DMS153 (cell line): ENCODE measurements around the gene SLC4A2.

Experiments used
- DNase-seq: peaks from one replicate; lab custom pipeline; 2025; lab: John Stamatoyannopoulos, UW

SLC4A2 gene

DNA sequence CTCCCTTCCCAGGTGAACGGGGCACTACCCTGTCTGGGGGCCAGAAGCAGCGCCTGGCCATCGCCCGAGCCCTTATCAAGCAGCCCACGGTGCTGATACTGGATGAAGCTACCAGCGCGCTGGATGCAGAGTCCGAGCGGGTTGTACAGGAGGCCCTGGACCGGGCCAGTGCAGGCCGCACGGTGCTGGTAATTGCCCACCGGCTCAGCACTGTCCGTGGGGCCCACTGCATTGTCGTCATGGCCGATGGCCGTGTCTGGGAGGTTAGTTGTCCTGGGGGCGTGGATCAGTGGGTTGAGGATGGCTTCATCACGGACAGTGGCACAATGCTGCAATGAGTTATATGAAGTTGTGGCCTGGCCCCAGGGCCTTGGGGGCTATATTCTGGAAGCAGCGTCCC, 15.4 kb upstream of the SLC4A2 start:
- DNase-seq = no peak

DNA sequence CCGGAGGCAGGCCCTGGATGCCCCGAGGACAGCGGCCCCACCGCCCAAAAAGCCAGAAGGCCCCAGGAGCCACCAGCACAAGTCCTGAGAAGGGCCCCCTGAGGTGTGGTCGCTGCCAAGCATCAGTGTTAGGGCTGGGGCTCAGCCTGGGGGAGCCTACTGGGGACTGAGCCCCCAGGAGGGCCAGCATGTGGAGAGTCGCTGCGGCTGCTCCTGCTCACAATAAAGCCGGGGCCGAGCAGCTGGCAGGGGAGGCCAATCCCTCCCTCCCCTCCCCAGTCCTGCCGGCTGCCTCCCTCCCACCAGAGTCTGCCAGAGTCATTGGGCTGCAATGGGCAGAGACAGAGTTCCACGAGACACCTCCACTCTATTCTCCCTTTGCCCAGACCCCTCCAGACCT, 14.1 kb upstream of the SLC4A2 start:
- no peak for DNase-seq

DNA sequence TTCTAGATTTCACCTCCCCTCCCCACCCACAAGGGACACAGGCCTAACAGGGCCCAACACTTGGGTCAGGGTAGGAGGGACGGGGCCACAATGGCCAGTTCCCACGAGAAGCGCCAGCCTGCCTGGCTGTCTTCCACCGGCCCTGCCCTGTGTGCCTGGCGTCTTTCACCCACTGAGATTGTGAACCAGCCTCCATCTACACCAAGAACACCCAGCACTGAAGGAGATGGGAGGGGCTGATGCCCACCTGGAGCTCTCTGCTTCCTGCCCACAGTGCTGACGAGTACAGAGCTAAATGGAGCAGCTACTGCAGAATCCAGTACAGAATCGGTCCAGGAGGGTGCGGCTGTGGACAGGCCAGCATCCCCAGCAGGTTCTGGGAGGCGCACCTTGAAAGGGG, 13.4 kb upstream of the SLC4A2 start:
- DNase-seq = no peak

DNA sequence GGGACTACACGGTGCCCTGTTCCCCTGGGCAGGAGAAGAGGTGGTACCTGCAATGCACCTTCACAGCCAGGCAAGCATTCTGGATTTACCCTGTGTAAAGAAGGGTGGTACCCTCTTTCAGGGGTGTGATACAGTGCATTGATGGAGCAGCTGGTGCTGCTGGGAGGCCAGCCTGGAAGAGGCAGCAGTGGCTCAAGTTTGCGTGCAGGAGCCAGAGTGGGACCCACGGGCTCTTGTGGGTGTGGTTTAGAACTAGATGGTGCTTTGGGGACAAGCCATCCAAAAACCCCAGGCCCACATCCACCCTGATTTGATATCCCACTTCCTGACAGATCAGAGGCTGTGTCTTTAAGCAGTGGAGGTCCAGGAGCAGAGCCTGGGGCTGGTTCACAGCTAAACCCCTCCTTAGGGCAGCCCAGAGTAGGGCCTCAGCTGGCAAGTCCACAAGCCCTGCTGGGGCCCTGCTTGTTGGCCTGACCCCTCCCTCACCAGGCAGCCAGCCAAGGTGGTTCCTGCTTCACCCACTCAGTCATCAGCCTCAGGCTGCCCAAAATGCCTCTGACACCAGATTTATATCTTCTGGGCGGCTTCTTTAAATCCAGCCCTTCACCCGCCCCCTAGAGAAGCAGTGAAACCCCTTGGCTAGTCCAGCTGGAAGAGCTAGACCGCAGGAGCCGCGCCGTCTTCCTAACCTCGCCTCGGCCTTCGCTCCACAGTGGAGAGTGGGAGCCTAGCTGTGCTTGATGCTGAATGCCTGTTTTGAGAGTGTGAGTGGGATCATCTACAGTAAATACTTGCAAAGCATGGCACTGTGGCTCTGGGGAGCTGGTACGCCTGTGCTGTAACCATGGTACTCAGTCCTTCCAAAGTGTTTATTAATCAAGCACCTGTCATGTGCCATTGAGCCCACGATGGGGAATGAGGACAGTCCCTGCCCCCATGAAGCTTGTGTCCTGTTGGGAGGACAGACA, 12.5 kb upstream of the SLC4A2 start:
- DNase-seq = no peak

DNA sequence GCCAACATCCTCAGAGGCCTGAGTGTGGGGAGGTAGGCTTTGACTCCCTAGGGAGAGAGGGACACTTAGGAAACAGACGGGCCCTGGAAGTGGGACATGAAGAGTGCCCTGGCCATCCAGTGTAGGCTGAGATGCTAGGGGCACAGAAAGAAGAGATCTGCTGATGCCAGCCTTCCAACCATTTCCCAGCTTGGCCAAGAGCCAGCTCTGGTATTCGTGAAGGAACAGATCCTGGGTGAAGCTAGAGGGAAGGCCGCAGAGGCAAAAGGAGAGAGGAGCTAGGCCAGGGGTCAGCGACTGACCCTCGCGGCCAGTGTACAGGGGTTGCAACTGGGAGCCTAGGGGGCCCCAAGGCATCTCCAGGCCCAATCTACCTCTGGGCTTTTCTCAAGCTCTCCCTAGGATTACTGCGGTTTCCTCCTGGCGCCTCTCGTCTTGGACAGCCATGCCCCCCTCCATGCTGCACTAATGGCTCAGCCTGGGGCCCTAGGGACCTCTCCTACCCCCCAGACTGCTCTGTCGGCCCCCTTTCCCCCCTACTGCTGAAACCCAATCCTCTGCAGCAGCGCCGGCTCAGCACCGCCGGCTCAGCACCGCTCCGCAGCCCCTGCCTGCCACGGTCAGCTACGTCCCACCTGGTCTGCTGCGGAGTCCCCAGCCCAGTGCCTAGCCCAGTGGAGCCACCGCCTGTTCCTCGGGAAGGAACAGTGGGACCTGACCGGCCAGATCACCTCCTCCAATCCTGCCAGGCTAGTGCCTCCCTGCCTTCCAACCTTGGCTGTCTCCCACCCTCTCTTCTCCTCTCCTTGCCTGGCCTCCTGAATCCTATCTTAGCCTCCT, 11.2 kb upstream of the SLC4A2 start, which contains the start of gene ASIC3:
Gene ASIC3, plus strand, starts transcription at position 556 of the 840 bp plus-strand sequence. CDS start 355 bp downstream, outside the sequence.
- DNase-seq = no peak

DNA sequence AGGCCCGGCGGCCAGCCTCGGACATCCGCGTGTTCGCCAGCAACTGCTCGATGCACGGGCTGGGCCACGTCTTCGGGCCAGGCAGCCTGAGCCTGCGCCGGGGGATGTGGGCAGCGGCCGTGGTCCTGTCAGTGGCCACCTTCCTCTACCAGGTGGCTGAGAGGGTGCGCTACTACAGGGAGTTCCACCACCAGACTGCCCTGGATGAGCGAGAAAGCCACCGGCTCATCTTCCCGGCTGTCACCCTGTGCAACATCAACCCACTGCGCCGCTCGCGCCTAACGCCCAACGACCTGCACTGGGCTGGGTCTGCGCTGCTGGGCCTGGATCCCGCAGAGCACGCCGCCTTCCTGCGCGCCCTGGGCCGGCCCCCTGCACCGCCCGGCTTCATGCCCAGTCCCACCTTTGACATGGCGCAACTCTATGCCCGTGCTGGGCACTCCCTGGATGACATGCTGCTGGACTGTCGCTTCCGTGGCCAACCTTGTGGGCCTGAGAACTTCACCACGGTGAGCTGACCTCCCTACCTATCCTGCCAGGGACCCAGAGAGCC, 10.4 kb upstream of the SLC4A2 start:
- DNase-seq = no peak

DNA sequence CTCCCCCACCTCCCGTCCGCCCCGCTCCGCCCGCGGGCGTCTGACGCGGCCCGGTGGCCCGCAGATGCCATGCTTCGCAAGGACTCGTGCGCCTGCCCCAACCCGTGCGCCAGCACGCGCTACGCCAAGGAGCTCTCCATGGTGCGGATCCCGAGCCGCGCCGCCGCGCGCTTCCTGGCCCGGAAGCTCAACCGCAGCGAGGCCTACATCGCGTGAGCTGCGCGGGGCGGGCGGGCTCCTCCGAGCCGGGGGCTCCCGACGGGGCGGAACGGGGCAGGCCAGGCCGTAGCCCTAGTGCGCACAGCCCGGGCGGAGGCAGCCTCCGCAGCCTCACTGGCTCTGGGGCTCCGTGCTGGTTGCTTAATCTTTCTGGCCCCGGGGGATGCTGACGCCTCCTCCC, 8.3 kb upstream of the SLC4A2 start:
- no peak for DNase-seq

DNA sequence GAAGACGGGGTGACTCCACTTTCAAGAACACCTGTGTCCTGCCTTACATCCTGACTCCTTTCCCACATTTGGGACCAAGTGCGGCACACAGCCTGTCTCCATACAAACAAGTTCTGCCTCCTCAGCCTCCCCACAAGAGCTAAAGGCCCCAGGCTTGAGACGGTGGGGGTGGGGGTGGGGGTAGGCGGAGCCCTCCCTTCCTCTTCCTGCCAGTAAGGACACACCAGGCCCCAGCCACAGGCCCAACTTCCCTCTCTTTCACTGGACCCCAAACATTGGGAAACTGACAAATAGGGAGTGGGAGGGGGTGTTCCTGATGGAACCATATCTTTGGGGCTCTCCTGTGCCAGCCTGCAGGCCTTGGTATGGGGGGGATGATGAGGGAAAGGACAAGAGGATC, 6.3 kb upstream of the SLC4A2 start:
- no peak for DNase-seq

DNA sequence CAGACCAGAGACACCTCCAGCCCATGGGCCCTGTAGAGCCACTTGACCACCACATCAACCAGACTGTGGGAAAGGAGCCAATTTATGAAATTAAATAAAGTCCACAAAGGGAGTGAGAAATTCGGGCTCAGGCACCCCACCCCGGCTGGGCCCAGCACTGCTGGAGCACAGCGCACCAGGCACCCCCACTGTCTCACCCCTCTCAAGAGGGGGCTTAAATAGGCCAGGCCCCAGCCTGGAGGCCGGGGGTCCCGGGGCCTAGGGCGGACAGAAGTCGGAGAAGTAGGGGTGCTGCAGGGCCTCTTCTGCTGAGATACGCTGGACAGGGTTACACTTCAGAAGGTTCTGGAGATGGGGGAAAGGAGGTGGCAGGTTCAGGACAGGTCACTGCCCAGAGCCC, 5.6 kb upstream of the SLC4A2 start:
- DNase-seq = no peak

DNA sequence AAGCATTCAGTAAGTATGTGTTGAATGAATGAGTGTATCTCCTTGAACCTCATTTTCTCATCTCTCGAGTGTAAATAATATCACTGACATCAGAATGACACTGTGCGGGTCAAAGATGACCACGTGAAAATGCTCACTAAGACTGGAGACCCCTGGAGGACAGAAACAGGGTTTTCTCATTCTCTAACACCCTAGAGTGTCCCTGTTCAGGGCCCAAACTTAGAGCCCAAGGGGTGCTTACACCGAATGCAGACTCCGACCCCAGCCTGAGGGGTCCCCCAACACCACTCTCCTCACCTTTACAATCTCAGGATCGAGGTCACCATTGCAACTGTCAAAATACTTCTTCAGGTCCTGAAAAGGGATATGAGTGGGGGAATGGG, 3.1 kb upstream of the SLC4A2 start:
- no peak for DNase-seq

DNA sequence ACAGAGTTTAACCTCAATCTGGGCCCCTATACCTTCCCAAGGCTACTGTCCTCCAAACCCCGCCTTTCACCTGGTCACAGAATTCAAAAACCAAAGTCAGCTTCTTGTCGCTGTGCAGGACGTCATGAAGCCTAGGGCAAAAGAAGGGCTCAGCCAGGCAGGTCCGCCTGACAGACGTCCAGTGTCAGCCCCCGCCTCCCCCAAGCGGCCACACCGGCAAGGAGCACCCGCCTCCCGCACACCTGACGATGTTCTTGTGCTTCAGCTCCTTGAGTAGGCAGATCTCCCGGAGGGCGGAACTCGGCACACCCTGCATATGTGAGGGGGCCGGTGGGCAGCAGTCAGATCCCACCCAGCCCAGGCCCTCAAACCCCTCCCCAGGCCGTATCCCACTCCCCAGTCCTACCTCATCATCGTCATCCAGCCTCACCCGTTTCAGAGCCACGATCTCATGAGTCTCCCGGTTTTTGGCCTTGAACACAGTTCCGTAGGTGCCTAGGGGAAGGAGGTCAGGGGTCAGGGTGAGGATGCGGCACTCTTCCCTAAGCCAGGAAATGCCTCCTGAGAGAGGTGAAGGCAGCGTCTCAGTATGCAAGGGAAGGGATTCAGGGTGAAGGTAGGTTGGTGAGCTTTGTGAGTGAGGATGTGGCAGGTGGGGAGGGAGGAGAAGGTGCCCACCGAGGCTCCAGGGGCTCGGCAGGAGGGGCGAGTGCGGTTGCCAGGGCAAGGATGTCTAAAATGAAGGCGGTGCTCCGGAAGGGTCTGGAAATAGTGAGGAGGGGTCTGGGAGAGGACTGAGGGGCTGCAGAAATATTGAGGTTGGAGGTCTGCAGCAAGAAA, 2.5 kb upstream of the SLC4A2 start:
- no peak for DNase-seq

DNA sequence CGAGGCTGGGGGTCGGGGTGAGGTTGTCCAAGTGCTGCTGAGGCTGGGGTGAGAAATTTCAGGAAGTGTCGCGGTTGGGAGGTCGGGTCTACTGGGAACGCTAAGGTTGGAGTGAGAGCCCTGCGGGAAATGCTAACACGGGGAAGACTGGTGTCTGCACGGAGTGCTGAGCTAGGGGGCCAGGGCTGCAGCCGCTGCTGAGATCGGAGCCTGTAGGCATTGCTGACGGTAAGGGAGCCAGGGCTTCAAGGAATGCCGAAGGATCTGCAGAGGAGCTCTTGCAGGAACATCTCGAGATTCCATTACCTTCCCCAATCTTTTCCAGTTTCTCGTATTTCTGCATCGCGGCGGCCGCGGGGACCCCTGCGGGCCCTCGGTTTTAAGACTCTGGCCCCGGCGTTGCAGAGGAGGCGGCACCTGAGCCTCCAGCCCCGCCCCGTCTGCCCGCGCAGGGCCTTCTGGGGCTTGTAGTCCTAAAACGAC, 1.8 kb upstream of the SLC4A2 start, which contains the start of gene CDK5:
Gene CDK5, minus strand, starts transcription at position 392 of the 483 bp plus-strand sequence. Its CDS starts 49 bp downstream, at position 343.
- no peak for DNase-seq

DNA sequence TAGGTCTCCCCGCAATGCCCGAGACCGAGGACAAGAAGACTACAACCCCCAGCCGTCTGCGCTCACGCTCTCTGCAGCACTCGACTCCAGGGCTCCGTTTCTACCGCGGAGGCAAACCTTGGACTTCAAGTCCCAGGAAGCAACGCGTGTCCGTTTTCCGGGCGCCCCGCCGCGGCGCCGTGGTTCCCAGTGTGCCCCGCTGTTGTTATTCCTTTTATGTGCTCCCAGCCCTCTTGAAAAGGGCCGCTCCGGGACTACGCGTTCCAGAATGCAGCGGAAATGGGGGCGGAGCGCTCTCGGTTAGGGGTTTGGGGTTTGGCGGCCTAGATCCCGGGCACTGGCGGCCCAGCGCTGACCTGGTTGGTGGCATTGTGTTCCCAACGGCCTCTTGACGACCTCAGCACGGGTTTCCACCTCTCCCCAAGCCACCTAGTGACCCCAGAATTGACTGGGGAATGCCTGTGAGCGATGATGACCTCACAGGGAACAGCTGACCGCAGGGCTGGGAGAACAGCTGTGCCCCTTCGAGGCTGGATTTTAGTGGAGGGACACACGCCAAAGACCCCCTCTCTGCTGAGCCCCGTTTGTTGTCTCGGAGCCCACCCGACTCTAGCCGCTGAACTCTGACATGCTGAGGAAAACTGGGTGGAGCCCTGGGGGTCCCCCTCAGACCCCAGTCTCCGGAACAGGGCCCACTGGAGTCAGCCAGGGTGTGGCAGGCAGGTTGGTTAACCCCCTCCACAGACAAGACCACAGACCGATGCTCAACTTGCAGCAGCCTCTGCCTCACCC, 1.2 kb upstream of the SLC4A2 start:
- DNase-seq = peak; percentile 100

DNA sequence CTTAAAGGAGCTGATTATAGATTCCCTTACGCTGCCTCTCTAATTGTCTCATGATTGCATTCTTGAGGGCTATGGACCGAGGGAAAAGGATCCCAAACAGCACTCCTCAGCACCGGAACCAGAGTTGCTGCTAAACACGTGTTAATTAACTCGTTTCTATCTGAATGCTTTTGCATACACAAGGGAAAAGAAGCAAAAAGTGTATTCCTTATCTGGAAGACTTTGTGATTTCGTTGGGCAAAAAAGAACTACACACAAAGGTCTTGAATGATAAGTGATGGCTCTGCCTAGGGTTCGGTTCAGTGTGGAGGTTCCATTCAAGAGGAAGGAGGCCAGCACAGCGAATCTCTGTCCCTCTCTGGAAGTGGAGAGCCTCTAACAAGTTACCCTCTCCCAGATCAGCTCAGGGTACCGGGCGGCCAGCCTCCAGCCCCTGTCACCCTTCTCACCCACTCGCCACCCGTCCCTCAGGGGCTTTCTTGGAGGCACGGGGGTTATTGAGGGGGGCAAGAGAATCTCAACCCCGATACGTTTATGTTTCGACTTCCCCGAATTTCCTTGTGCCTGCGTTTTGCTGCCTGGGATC, 515 bp upstream of the SLC4A2 start:
- no peak for DNase-seq

DNA sequence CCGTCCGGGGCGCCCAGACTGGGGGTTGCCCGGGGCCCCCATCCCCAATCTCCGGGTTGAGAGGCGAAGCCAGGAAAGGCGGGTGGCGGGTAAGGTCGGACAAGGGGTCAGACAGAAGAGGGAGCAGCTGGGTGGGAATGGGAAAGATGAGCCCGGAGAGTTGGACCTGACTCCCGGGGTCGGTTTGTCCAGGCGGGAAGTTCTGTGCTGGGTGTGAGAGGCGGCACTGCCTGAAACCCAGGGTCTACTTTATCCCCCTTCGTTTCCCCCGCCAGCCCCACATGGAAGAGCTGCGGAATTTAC, 675 bp downstream of the SLC4A2 start:
- DNase-seq = no peak

DNA sequence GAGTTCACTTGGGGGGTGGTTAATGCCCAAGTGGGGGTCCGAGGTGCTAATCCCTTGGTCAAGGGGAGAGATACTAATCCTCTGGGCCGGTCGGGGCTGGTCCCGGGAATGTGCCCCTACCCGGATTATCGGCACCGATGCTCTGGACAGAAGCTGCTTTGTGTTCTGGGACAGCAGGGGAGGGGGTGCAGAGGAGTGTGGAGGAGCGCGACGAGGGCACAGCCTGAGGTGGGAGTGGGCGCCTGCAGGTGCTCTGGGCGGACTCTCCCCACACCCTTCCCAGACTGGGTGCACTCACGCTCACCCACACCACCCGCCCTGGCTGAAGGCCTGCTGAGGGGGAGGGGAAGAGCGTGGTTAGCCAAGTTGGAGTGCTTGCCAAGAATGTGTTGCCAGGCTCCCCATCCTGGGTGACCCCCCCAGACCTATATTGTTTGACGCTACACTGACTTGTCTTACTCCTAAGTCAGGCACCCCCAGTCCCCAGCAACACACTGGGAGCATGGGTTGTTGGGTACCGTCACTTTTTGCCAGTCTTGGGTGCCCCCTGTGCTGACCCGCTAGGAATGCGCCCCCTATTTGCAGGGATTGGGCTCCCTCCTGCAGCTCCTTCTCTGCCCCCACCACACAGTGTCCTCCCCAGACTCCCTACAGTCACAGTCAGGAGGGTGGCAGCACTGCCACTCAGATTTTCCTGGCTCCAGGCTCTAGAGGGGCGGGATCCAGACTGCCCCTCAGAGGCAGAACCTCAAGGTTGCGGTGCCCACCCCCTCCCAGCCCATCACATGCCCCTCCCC, 1.2 kb downstream of the SLC4A2 start:
- DNase-seq = no peak

DNA sequence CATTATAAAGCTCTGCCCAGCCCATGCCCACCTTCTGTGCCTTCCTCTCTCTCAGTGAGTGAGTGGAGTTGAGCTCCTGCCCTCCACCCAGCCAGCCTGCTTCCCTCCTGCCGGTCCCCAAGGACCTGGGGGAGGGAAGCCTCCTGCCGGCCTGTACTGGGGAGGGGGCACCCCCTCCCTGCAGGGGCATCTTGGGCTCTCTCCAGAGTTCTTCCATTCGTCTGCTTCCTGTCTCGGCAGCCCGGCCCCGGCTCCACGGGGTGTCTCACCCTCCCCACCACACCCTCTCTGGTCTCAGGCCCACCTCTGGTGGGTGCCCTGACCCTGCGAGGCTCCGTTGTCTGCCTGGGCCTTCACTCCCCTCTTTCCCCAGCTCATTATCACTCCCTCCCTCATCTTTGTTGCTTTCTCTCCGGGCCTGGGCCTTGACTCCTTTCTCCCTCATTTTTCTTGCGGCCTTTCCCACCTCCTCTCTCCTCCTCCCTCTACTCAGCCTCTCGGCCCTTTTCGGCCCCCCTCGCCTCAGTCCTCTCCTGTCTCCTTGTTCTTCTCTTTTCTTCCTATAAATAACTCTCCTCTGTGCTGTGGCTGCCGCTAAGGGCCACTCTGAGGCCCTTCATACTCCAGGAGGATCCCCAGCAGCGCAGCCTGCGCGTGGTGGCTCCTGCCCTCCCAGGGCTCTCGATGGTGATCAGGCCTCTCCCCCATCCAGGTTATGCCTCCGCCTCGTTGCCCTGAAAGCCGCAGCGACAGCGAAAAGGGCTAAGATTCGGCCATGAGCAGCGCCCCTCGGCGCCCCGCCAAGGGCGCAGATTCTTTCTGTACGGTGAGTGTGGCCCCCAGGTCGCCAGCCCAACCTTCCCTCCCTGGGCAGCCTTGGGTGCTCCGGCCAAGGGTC, 2.1 kb downstream of the SLC4A2 start:
- DNase-seq = no peak

DNA sequence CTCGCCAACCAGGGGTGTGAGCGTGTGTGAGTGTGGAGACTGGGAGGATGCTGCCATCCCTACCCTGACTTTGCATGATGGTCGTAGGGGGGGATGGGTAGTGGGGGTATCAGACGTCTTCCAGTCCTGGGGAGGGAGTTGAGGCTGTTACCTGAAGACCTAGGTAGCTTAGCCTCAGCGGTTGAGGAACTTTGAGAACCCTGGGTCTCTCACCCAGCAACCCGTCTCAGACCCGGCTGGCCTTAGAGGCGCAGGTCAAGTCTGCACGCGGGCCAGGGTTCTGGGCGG, 2.7 kb downstream of the SLC4A2 start:
- DNase-seq = no peak
